ENCODE results near the gene BGLAP. TPM values are rescaled to one million over a fixed set of nuclear protein-coding genes. Genes with fewer than 3 reads are reported as not detected.

Gene BGLAP
- total and polyA plus RNA-seq, 2 donors, result 0.42 to 0.68 TPM

DNA sequence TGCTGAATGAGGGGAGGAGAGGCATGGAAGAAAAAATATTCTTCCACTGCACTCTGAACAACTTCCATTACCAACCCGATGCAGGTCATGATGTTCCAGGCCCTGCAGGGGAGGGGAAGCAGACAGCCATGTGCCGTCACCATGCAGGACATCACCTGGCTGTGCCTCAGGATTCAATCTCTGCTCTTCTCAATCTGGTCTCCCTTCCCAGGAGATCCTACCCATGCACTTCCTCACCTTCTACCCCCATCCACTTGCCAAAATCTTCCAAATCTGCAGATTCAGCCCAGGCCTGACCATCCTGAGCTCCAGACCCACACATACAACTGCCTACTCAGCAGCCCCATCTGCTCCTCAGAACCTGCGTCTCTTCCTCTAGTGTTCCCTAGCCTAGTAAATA is 11.7 kb downstream of the BGLAP start:
- Histone ChIP-seq H3K36me3 (ENCODE audit: insufficient read depth) (peaks cover 6% of the 10 kb centered on the region), H3K4me1 (ENCODE audit: insufficient read depth) (no peaks in the 10 kb centered on the region), H3K27ac (ENCODE audit: low read depth) (no peak overlapping the region), H3K4me3 (ENCODE audit: low read depth, low read length) (no peak overlapping the region)
- 90% methylated on average over 3 of the region's 3 CpGs for WGBS
- DNase-seq (ENCODE audit: extremely low spot score), result no peak

DNA sequence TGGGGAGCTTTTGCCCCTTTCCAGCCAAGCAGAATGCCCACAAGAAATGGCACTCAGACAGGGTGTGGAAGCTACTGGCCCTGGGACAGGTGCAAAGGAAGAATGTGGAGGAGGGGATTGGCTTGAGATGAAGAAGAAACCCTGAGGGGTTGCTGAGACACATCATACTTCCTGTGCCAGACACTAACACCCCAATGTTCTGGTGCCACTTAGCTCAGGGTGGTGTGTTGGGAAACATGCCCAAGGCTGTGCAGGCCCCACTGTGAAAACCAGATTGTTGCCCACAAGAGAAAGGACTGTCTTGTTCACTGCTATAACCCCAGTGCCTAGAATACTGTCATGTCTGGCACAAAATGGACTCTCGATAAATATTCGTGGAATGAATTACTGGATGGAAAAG is 15.7 kb downstream of the BGLAP start:
- H3K36me3 ChIP-seq (ENCODE audit: insufficient read depth), result peaks cover 21% of the 10 kb centered on the region
- no peak overlapping the region for H3K4me3 ChIP-seq (ENCODE audit: low read depth, low read length)
- WGBS, result 87% methylated on average over 2 of the region's 2 CpGs
- no peaks in the 10 kb centered on the region for H3K4me1 ChIP-seq (ENCODE audit: insufficient read depth)
- DNase-seq (ENCODE audit: extremely low spot score), result no peak
- H3K27ac ChIP-seq (ENCODE audit: low read depth), result no peak overlapping the region

DNA sequence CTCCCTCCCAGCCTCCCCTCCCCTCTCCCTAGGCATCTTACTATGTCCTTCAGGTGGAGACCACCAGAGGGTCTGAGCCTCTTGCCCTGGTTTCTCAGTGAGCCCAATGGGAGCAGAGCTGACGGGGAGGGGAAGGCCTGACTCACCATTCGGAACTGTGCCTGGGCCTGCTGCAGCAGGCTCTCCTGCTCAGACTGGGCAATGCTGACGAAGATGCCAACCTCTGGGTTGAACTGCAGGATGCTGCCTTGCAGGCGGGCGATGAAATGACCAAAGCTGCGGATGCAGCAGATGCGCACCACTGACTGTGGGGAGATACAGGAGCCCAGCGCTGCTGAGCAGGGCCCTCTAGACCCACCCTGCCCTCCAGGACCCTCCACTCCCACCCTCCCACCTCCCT is 16.9 kb downstream of the BGLAP start:
- Histone ChIP-seq H3K27ac (ENCODE audit: low read depth) (no peak overlapping the region), H3K4me1 (ENCODE audit: insufficient read depth) (no peaks in the 10 kb centered on the region), H3K36me3 (ENCODE audit: insufficient read depth) (peaks cover 22% of the 10 kb centered on the region), H3K4me3 (ENCODE audit: low read depth, low read length) (no peak overlapping the region)
- whole genome bisulfite sequencing, result 94% methylated on average over 8 of the region's 8 CpGs
- no peak for DNase-seq (ENCODE audit: extremely low spot score)

DNA sequence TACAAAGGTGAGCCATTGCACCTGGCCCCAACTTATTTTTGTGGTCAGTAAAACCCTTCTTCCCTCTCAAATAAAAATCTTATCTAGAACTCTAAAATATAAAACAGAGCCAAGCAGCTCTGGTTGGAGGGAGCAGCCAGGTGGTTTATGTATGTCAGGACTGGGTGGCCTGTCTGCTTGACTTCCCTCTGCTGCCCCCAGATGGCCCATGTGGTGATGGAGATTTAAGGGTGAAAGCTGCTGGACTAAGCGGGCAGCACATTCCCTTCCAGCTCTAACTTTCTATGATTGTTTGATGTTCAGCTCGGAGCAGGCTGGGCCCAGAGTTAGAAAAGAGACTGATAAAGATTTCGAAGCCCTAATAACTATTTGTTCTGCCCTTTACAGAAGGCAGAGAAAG is 17.8 kb downstream of the BGLAP start:
- Histone ChIP-seq H3K4me1 (ENCODE audit: insufficient read depth) (no peaks in the 10 kb centered on the region), H3K4me3 (ENCODE audit: low read depth, low read length) (no peak overlapping the region), H3K36me3 (ENCODE audit: insufficient read depth) (peaks cover 22% of the 10 kb centered on the region), H3K27ac (ENCODE audit: low read depth) (no peak overlapping the region)
- 42% methylated on average over 3 of the region's 3 CpGs for WGBS
- no peak for DNase-seq (ENCODE audit: extremely low spot score)

DNA sequence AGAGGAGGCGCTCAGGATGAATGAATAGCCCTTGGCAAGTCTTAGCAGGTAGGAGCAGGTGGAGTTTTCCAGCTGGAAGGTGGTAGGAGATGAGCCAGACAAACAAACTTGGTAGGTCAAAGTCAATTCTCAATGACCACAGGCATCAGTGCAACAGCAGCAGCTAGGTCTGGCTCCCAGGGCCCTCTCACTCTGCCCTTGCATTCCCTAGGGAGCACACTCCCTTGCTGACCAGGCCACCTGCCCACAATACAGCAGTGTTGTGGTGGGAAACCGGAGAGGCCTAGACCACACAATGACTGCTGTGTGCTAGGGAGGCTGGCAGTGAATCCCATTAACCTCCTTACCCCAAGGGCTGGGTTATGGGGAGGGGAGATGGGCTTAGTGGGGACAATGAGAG is 18.9 kb downstream of the BGLAP start:
- H3K36me3 ChIP-seq (ENCODE audit: insufficient read depth), result peaks cover 25% of the 10 kb centered on the region
- 92% methylated on average over 2 of the region's 2 CpGs for WGBS
- no peaks in the 10 kb centered on the region for H3K4me1 ChIP-seq (ENCODE audit: insufficient read depth)
- H3K27ac ChIP-seq (ENCODE audit: low read depth), result no peak overlapping the region
- no peak for DNase-seq (ENCODE audit: extremely low spot score)
- no peak overlapping the region for H3K4me3 ChIP-seq (ENCODE audit: low read depth, low read length)

DNA sequence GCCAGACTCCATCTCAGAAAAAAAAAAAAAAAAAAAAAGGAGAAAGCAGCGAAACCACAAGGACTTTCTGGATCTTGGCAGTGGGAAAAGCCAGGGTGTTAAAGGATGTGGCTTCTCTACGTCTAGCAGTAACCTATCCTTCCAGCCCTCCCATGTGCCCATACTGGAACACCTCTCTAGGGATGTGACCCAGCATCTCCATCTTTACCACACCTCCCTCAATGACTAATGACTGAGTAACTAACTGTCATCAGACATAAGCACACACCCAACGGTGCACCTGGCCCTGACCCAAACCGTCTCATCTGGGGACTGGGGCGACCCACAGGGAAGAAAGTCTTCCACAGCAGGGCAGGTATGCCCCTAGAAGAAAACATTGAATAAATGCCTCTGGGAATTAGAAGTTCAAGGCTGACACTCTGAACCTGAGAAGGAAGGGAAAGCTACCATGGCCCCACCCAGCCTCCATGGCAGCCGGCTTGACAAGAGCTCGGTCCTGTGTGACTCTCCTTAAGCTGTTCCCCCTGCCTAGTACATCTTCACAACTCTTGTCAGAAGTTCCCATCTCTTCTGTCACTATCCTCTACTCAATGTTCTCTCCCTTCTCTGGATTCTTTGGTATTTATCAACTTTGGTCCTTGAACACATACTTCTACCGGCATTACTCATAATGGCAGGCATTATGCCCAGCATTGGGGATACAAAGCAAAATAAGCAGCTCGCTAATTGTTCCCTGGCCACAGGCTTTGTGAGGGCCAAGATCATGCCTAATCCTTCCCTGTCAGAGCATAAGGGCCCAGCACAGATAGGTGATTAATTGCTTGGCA is 20.7 kb downstream of the BGLAP start:
- H3K36me3 ChIP-seq (ENCODE audit: insufficient read depth), result peaks cover 31% of the 10 kb centered on the region
- H3K4me3 ChIP-seq (ENCODE audit: low read depth, low read length), result no peak overlapping the region
- no peak overlapping the region for H3K27ac ChIP-seq (ENCODE audit: low read depth)
- DNase-seq (ENCODE audit: extremely low spot score), result no peak
- H3K4me1 ChIP-seq (ENCODE audit: insufficient read depth), result no peaks in the 10 kb centered on the region
- WGBS, result 84% methylated on average over 9 of the region's 9 CpGs

DNA sequence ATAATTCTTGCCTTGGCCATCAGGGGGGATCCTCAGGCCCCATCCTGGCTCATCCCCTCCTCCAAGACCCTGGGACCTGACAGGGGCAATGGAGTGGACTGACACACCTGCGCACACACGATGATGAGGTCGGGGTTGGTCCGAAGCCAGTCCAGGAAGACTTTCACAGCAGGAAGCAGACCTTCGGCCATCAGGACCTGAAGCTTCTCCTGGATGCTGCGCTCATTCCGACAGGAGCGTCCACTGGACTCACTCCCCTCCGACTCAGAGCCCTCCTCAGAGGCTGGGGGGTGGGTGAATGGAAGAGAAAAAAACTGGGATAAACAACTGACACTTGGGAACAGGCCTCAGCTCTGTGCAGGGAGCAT is 21.3 kb downstream of the BGLAP start:
- Histone ChIP-seq H3K4me3 (ENCODE audit: low read depth, low read length) (no peak overlapping the region), H3K4me1 (ENCODE audit: insufficient read depth) (no peaks in the 10 kb centered on the region), H3K36me3 (ENCODE audit: insufficient read depth) (peaks cover 26% of the 10 kb centered on the region), H3K27ac (ENCODE audit: low read depth) (no peak overlapping the region)
- DNase-seq (ENCODE audit: extremely low spot score), result no peak
- 92% methylated on average over 9 of the region's 9 CpGs for WGBS

DNA sequence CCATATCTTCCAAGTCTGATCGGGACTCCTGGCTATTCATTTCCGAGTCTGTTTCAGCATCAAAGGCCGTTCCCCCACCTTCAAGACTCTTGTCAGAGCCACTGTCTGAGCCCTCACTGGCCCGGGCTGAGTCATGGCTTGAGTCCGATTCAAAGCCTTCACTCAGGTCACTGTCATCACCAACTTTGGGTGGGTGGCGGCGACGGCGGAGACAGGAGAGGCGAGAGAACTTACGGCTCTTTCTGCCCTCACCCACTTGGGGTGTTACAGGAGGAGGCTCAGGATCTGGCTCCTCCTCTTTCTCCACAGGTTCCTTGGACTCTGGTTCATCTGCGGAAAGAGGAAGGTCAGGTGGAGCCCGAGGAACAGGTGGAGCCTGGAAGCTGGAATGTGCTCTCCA is 24.1 kb downstream of the BGLAP start:
- peaks cover 11% of the 10 kb centered on the region for H3K36me3 ChIP-seq (ENCODE audit: insufficient read depth)
- 92% methylated on average over 13 of the region's 13 CpGs for WGBS

DNA sequence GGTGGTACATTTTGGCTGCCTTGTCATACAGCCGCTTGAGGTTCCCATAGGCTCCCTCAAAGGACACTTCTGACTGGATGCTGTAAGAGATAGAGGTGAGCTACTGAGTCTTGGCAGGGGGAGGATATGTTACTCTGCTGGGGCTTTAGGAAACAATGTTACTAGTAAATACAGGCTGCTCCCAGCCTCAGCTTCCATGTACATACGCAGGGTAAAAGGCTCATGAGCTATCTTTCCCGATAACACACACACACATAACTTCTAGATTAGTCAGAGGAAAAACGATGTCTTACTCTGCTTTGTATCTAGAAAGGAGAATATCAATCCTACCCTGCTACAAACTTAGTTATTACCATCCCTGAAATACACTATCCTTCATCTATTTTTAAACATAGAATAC is 26.4 kb downstream of the BGLAP start:
- 83% methylated on average over 4 of the region's 4 CpGs for WGBS
- no peak for DNase-seq (ENCODE audit: extremely low spot score)
- peaks cover 14% of the 10 kb centered on the region for H3K36me3 ChIP-seq (ENCODE audit: insufficient read depth)
- no peak overlapping the region for H3K4me3 ChIP-seq (ENCODE audit: low read depth, low read length)
- no peaks in the 10 kb centered on the region for H3K4me1 ChIP-seq (ENCODE audit: insufficient read depth)
- H3K27ac ChIP-seq (ENCODE audit: low read depth), result no peak overlapping the region

More for the DNA sequence above, 24.1 kb downstream of the BGLAP start:
- H3K4me1 ChIP-seq (ENCODE audit: insufficient read depth), result no peaks in the 10 kb centered on the region
- no peak overlapping the region for H3K27ac ChIP-seq (ENCODE audit: low read depth)
- DNase-seq (ENCODE audit: extremely low spot score), result no peak
- no peak overlapping the region for H3K4me3 ChIP-seq (ENCODE audit: low read depth, low read length)

DNA sequence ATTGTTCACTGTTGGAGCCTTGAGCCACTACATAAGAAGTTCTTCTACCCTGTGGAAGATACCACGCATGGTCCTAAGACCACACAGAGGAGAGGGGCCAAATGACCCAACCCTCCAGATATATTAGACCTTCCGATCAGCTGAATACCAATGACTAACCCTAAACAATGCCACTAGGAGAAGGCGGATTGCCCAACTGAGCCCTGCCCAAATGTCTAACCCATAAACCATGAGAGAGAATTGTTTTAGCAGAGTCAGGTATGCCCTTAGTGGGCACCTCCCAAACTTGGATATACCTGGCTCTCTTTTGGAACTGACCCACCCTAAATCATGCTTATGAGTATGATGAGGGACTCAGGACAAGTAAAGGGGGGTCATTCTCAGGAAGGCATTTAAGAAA is 28.3 kb downstream of the BGLAP start:
- no peak overlapping the region for H3K27ac ChIP-seq (ENCODE audit: low read depth)
- no peak for DNase-seq (ENCODE audit: extremely low spot score)
- 94% methylated on average over 3 of the region's 3 CpGs for WGBS
- H3K36me3 ChIP-seq (ENCODE audit: insufficient read depth), result peaks cover 18% of the 10 kb centered on the region
- H3K4me1 ChIP-seq (ENCODE audit: insufficient read depth), result no peaks in the 10 kb centered on the region
- no peak overlapping the region for H3K4me3 ChIP-seq (ENCODE audit: low read depth, low read length)

DNA sequence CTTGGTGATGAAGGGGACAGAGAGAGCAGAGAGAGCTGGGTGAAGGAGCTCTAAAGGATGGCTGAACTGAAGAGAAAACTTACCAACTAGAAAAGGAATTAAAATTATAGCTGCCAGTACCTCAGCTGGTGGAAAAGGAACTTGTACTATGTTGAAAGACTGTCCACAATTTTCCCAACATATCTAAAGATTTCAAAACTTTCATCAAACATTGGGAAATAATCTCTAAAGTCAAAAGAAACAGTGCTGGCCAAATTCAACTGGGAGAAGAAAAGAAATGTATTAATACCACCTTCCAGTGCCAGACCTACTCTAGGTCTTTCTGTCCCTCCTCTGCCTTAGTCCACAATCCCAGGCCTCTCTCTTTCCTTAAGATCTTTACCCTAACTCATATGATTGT is 34.5 kb downstream of the BGLAP start:
- H3K36me3 ChIP-seq (ENCODE audit: insufficient read depth), result peaks cover 10% of the 10 kb centered on the region
- no peak overlapping the region for H3K27ac ChIP-seq (ENCODE audit: low read depth)
- H3K4me3 ChIP-seq (ENCODE audit: low read depth, low read length), result no peak overlapping the region
- DNase-seq (ENCODE audit: extremely low spot score), result no peak
- no peaks in the 10 kb centered on the region for H3K4me1 ChIP-seq (ENCODE audit: insufficient read depth)

DNA sequence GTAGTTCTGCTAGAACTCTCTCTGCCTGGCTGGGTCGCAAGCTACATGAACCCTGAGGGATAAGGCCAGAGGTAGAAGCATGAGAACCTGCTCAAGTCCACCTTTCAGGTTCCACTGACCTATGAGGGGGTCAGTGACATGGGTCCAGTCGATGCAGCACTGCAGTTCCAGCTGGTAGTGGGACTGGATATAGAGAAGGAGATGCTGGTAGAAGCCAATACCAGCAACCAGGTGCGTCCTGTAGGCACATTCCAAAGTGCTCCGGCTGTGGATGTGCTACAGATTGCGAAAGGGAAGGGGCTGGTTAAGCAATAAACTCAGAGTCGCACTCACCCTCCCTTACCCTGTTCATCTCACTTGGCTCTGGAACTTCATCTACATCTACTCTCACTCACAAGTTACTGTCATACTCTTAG is 35.0 kb downstream of the BGLAP start:
- H3K27ac ChIP-seq (ENCODE audit: low read depth), result no peak overlapping the region
- H3K4me1 ChIP-seq (ENCODE audit: insufficient read depth), result no peaks in the 10 kb centered on the region
- peaks cover 10% of the 10 kb centered on the region for H3K36me3 ChIP-seq (ENCODE audit: insufficient read depth)
- no peak overlapping the region for H3K4me3 ChIP-seq (ENCODE audit: low read depth, low read length)
- no peak for DNase-seq (ENCODE audit: extremely low spot score)
- 87% methylated on average over 6 of the region's 6 CpGs for WGBS

DNA sequence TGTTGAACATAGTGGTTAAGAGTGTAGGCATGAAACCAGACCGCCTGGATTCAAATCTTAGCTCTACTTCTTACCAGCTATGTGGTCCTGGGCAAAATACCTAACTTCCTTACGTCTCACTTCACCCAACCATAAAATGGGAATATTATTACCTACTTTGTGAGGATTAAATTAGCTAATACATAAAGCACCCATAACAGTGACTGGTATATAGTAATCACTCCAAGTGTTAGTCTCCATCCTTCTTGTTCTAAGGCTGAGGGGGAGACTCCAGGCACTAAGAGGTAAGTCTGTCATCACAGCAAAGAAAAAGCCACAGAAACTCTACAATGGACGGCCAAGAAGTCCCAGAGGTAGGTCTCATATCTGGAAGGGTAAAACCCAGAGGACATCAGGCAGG is 37.9 kb downstream of the BGLAP start:
- no peak overlapping the region for H3K4me3 ChIP-seq (ENCODE audit: low read depth, low read length)
- WGBS, result 91% methylated on average over 3 of the region's 3 CpGs
- no peaks in the 10 kb centered on the region for H3K36me3 ChIP-seq (ENCODE audit: insufficient read depth)
- H3K4me1 ChIP-seq (ENCODE audit: insufficient read depth), result no peaks in the 10 kb centered on the region
- no peak for DNase-seq (ENCODE audit: extremely low spot score)
- no peak overlapping the region for H3K27ac ChIP-seq (ENCODE audit: low read depth)

DNA sequence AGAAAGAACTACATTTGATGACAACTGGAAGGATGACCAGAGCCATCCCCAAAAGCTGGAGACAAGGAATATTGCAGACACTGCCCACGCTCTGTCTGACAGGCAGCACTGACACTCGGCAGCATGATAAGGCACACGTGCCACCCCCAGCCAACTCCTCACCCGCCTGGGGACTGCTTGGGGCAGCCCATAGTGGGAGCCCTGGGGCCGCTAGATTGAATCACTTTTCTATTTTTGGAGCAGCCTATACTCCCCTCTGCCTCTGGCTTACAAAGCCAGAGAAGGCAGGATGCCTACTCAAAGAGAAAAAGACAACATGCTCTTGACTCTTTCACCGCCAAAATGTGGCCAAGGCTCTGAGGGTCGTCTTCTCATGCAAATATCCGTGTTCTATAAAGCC is 39.3 kb downstream of the BGLAP start:
- 17% methylated on average over 8 of the region's 8 CpGs for WGBS
- Histone ChIP-seq H3K27ac (ENCODE audit: low read depth) (no peak overlapping the region), H3K4me1 (ENCODE audit: insufficient read depth) (no peaks in the 10 kb centered on the region), H3K36me3 (ENCODE audit: insufficient read depth) (no peaks in the 10 kb centered on the region), H3K4me3 (ENCODE audit: low read depth, low read length) (no peak overlapping the region)
- DNase-seq (ENCODE audit: extremely low spot score), result no peak

Measured in urinary bladder (tissue), 4 donors.